Activated CD8-positive, alpha-beta memory T cell treated with anti-CD3 and anti-CD28 coated beads, Interleukin-2, amount 50 U/mL, for 24 hours (primary cell): Measurements from ENCODE around the gene JCHAIN.
"Not testable (repeated sequence)": the region's sequence is repeated elsewhere in the genome, so short reads cannot be mapped to it uniquely, and the experiment has no call there.

Experiments
- DNase-seq: peaks from one replicate; pipeline ENCODE4 v3.0.0-alpha.2; 2020; ENCODE audit errors: extremely low read depth

The JCHAIN gene

DNA sequence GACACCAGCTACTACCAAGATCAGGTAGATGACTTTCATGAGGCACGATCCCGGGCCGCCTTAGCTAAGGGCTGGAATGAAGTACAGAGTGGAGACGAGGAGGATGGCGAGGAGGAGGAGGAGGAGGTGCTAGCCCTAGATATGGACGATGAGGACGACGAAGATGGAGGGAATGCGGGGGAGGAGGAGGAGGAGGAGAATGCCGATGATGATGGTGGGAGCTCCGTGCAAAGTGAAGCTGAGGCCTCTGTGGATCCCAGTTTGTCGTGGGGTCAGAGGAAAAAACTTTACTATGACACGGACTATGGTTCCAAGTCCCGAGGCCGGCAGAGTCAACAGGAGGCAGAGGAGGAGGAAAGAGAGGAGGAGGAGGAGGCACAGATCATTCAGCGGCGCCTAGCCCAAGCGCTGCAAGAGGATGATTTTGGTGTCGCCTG, 22.5 kb upstream of the JCHAIN start:
- DNase-seq, result no peak

DNA sequence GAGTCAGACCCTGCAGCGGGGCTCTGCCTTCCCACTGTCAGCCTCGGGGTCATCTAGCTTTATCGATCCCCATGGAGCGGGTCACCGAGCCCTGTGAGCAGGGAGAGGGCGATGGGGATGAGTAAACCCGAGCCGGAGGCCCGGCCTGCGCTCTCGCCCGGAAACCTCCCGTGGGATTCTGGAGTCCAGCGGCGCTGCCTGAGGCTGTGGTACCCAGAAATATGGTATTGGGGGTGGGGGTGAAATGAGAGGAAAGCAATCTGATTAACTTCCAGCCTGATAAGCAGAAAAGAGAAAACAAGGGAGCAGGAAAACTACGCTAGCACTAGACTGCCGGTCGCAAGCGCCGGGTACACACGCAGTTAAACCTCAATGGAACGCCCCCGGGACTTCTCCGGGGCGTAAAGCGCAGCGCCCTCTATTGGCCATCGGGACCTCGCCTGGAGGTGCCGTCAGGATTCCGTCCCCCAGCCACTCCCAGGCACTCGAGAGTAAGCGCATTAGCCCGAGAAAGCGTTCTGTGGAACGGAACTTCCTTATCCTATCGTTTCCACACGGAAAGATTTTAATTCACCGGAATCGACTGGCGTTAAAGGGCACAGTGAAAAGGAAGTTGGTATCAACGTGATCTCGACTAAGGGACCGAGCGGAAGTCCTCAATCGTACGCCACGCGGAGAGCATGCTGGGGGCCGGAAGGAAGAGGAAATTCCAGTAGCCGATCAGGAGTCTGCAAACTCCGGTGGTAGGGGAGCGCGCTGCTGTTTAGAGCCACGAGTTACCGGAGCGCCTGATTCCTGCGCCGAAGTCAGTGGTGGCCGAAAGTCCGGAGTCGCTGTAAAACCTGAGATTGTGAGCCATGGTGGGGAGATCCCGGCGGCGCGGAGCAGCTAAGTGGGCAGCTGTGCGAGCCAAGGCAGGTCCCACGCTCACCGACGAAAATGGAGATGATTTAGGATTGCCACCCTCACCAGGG, 21.8 kb upstream of the JCHAIN start, which contains the start of gene UTP3:
TSS of gene UTP3 (plus strand) at position 712 of the 974 bp plus-strand sequence. CDS start at position 858, 146 bp downstream.
- peak; percentile 84 for DNase-seq

DNA sequence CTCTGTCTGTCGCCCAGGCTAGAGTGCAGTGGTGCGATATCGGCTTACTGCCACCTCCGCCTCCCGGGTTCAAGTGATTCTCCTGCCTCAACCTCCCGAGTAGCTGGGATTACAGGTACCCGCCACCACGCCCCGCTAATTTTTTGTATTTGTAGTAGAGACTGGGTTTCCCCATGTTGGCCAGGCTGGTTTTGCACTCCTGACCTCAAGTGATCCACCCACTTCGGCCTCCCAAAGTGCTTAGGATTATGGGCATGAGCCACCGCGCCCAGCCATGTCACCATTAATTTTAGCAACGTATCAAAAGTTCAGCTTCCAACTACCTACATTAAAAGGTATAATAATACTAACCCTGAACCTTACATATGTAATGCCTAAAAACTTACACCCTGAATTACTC, 21.1 kb upstream of the JCHAIN start:
- no peak for DNase-seq

DNA sequence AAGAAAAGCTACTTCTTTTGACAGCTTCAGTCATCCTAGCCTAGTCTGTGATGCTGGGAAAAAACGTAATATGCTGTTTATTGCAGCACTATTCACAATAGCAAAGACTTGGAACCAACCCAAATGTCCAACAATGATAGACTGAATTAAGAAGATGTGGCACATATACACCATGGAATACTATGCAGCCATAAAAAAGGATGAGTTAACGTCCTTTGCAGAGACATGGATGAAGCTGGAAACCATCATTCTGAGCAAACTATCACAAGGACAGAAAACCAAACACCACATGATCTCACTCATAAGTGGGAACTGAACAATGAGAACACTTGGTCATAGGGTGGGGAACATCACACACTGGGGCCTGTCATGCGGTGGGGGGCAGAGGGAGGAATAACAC, 15.8 kb upstream of the JCHAIN start:
- not testable (repeated sequence) for DNase-seq

DNA sequence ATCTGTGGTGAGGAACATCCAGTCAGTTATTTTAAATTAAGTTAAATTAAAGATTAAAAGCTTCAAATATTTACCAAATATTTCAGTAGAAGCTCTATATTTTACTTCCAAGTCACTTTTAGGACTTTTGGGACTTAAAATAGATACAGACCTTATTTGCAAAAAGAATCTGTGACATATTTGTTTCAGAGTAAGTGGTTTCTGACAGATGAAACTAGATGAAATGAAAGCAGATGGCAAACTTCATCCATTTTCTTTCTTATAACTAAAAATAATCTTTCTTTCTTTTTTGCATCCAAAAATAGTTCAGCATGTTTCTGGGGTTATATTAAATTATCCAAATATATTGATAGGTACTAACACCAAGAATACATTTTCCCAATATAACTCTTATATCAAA, 15.4 kb upstream of the JCHAIN start:
- no peak for DNase-seq

DNA sequence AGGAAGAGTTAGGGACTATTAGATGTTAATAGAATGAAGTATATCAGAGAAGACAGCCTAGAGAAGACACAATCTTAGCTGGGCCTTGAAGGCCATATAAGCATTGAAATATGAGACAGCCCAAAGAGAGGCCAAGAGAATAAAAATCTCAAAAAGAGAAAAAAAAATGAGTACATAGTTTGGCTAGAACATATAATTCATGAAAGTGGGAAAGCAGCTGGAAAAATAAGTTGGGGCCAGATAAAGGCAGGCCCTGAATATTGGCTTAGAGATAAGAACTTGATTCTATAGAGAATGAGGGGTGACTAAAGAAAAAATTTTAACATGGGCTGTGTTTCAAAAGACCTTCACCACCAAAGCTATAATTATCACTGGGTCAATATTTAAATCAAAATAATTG, 14.6 kb upstream of the JCHAIN start:
- no peak for DNase-seq

DNA sequence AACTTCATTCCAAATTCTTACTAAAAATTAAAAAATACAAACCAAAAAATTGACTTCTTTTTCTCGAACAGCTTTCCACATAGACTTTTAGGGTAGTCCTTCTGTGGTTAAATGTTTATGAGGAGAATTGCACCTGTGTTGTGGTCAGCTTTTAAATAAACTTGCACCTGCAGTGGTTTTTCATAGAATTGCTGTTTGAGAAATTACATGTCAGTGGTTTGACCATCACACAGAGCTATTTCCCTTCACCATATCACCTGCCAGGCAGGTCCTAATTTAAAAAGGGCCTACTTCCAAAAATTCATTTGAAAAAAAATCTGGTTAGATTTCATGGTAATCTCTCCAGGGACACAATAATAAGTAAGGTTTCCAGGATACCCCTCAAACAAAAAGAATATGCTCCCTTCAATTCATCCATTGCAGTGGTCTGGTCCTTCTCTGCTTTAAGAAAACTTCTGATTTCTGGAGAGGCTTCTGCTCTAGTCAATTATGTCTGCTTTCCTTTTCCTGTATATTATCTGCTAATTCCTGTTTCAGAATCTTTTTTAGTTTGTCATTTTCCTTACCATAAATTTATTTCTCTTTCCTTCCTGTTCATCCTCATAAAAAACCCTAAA, 12.2 kb upstream of the JCHAIN start:
- DNase-seq, result no peak

DNA sequence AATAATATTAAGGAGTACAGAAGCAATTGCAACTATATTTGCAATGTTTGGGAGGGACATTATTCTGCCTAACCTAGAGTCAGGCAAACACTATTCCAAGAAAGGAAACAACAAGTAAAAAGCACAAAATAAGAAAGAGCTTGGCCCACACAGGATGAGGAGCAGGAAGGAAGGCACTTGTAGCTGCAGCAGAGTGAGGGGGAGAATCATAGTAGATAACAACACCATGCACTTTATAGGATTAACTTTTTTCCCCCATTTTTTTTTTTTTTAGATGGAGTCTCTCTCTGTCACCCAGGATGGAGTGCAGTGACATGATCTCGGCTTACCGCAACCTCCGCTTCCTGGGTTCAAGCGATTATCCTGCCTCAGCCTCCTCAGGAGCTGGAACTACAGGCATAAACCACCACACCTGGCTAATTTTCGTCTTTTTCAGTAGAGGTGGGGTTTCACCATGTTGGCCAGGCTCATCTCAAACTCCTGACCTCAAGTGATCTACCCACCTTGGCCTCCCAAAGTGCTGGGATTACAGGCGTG, 10.3 kb upstream of the JCHAIN start:
- DNase-seq, result no peak

DNA sequence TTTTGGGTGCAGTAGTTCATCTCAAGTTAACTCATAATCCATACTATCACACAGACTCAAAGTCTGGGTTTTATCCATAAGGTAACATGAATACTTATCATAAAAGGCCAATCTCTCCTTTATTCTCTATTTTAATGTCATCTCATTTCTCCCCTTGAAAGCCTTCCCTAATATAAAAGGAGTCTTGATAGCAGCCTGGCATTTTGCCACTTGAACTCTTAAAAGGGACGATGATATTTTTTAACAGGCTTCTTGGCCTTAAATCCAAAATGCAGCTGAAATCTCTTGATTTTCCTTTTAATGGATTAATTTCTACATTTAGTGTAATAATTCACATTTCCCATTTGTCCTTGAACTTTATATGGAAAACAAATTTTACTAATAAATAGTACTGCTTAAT, 8.4 kb upstream of the JCHAIN start:
- no peak for DNase-seq

DNA sequence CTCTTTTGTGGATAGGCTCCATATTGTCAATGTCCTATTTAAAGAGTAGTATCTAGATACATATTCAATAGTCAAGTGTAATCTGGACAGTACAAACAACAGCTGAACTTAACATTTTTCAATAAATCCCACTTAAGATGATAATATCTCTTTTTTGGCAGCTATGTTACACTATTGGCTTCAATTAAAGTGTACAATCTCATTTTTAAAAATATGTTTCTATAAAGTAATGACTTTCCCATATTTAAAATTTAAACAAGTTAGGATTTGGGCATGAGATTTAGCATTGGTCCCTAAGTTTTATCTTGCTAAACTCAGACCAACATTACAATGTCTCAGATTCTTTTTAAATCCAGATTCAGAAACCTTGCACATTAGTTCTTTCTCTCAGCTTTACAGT, 7.9 kb upstream of the JCHAIN start:
- no peak for DNase-seq

DNA sequence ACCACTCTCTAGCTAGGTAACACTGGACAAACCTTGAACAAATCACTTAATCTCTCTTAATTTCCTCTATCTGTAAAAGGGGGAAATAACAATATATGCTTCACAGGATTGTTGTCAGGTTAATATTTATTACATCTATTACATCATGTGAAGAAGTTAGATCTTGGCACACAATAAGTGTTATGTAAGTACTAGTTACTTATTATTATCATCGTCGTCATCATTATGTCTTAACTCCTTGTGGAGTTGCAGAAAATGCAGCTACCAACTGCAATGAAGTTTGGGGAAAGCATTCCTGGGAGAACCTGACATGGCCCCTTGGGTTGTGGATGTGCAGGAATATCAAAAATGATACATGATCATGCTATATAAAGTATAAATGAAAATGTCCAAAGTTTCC, 4.8 kb upstream of the JCHAIN start:
- no peak for DNase-seq

DNA sequence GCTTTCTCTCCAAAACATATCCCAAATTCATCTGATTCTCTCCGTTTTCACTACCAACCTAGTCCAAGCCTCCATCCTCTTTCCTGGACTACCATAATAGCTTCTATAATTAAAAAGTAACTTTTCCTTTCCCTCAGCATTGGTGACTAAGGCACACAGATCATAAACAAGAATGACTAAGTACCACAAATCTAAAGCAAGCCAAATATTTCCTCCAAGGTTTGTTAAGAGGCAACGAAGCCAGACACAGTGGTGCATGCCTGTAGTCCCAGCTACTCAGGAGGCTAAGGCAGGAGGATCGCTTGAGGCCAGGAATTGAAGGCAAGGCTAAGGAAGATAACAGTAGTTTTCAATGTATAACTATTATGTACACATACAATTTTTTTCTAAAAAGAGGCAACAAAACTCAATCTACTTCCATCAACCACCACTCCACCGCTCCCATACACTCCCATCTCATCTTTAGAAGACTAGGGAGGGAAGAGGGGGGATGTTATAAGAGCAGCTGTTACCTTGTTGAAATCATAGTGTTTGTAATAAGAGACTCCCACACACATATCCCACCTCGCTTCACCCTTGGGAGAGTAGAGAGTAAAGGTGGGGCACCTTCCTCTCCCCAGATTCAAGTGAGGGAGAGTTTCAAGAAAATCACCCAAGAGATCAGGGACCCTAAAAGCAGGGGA, 4.2 kb upstream of the JCHAIN start:
- DNase-seq, result no peak

DNA sequence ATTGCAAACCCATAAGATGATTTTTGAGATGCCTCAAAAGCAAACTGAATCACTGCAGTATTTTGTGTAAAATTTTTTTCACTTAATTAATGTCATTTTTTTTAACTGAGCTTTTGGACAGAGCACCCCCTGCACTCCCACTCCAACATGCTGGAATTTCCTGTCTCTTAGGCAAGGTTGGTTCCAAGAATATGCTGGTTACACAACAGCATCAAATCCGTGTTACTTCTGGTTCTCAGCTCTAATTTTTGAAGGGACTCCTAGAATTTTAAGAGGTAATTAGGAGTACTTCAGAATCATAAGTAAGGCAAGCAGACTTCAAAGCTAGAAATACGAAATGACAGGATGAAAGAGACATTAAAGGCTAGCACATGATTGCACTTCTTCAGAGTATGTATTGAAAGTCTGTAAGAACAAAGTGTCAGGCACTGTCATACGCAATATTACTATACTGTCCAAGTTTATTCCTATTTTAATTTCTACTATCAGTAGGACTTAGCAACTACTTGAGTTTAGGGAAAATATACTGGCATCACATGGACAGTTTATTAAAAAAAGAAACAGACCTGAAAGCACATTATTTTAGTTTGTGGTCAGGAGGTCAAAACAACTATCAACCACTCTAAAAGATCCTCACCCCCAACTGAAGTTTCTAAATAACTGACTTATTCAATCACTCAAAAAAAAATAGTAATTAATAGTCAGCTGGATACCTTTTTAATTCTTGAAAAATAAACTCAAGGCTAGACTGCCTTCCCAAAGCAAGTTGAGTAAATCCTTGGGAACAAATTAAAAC, 1.6 kb upstream of the JCHAIN start:
- no peak for DNase-seq

DNA sequence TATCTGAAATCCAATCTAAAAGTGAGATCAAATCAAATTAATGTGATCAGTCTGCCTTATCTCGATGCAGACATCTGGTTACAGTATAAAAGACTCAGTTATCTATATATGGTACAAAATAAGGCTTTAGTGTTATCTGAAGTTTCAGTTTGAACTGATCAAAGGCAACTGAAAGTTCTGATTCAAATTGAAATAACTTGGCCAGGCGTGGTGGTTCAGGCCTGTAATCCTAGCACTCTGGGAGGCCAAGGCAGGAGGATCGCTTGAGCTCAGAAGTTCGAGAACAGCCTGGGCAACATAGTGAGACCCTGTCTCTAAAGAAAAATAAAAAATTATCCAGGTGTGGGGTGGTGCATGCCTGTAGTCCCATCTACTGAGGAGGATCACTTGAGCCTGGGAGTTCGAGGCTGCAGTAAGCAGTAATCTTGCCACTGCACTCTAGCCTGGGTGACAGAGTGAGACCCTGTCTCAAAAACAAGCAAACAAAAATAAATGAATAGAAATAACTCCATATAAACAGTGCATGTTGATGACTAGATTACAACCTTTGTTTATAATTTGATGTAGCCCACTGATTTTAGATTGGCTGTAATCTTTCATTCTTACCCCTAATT, 4.9 kb downstream of the JCHAIN start:
- not testable (repeated sequence) for DNase-seq

DNA sequence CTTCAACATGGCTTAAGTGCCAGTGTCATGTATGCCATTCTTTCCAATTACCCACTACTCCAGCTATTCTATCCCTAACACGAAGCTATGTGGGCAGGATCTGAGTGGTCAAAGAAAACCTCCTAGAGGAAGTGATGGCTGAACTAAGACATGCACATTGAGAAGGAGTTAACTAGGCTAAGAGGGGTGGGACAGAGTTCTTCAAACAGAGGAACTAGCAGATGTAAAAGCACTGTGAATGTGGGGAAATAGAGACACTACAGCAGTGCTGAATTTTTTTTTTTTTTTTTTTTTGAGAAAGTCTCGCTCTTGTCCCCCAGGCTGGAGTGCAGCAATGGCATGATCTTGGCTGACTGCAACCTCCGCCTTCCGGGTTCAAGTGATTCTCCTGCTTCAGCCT, 6.2 kb downstream of the JCHAIN start:
- DNase-seq, result no peak

DNA sequence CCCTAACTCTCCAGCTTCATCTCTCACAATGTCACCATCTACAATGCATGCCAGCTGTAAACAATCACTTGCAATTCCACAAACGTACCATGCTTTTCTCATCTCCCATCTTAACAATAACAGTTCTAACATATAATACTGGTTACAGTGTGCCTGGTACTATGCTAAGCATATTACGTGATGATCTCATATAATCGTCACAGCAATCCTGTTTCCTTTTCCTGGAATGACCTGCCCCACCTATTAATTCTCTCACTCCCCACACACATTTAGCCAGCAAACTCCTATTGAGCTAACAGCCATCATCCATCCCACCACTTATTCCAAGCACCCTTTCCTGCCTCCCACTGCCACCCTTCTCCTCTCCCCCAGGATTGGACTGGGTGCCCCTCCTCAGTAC, 7.9 kb downstream of the JCHAIN start:
- DNase-seq, result no peak

DNA sequence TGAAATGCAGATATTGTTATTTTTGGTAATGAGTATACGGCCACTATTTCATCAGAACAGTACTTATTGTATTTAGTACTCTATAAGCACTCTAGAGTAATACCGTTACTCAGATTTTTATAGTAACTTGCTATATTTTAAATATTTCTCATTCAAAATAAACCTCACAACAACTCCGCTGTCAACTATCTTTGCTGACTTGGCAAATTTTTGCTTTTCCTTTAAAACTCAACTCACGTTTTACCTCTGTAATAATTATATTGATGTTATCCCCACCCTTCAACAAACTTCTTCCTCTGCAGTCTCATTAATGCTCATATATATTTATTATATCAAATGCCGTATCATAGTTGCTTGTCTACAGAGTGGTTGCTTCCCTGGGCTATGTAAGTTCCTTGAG, 9.0 kb downstream of the JCHAIN start:
- no peak for DNase-seq

DNA sequence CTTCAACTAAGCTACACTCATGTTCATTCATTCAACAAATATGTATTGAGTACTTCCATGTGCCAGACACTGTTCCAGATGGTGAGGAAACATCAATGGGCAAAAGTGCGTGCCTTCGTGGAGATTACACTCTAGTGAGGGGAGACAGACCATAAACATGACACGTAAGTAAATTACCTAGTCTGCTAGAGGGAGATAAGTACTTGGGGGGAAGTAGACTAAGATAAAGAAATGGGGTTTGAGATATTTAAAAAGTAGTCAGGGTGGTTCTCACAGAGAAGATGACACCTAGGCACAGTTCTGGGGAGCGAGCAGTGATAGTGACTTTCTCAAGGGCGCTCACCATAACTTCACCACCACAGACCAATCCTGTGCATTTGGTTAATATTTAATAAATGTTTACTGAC, 11.7 kb downstream of the JCHAIN start:
- no peak for DNase-seq

DNA sequence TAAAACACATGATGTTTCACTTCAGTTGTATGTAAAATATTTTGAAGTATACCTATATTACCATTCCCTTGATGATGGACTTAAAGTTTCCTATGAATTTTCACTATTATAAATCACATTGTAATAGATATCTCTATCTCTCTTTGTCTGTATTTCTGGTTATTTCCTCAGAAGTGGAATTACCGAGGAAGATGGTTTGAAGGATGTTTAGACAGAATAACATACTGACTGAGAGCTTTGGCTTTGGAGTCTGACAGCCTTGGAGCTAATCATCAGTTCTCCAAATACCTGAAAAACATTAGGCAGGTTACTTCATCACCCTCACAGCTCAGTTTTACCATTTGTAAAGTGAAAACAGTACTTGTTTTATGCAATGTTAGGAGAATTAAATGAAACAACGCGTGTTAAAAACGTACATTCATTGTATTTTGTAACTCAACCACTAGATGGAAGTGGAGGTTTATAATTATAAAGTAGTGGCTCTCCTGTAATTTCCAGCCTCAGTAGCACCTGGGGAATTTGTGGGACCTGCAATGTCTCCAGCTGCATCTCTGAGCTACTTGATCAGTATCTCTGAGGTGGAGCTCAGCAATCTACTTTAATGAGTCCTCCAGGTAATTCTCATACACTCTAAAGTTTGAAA, 14.3 kb downstream of the JCHAIN start:
- DNase-seq, result no peak

DNA sequence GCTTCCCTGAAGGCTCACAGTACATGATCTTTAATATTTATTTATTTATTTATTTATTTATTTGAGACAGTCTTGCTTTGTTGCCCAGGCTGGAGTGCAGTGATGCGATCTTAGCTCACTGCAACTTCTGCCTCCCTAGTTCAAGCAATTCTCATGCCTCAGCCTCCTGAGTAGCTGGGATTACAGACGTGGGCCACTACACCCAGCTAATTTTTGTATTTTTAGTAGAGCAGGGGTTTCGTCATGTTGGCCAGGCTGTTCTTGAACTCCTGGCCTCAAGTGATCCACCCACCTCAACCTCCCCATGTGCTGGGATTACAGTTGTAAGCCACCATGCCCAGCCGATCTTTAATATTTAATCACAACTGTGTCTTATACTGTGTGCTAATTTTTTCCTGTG, 15.6 kb downstream of the JCHAIN start:
- DNase-seq, result not testable (repeated sequence)
